GM20000 (cell line): ENCODE data around the gene PIK3CD.

ENCODE experiments used
- DNase-seq: peaks from one replicate; pipeline ENCODE4 v3.0.0; 2012; ENCODE audit warnings: low spot score
- CTCF ChIP-seq: IDR thresholded peaks from 2 replicates; pipeline ENCODE4 v1.5.1; 2012; ENCODE audit warnings: mild to moderate bottlenecking, control low read depth; ENCODE audit errors: extremely low read depth, missing control alignments

PIK3CD gene

GRCh38 chr1:9691108-9691445 is 39.5 kb downstream of the PIK3CD start:
- no peak for TF ChIP-seq CTCF
- DNase-seq = no peak

DNA sequence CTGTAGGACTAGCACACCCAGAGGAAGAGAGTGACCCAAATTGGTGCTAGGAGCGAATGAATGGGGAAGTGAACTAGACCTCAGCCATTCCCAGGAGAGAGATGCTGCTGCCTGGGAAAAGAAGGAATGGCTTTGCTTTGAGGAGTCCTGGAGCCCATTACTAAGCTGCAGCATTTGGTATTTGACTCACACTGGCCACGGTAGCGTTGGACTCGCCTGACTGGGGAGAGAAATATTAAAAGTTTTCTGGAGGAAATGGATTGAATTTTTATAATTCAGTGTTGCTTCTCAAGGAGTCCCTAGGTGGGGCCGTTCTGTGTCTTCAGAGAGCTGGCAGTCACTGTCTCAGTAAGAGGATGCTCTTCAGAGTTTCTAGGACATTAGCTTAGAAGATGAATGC is 40.2 kb downstream of the PIK3CD start:
- TF ChIP-seq CTCF = no peak
- DNase-seq = no peak

DNA sequence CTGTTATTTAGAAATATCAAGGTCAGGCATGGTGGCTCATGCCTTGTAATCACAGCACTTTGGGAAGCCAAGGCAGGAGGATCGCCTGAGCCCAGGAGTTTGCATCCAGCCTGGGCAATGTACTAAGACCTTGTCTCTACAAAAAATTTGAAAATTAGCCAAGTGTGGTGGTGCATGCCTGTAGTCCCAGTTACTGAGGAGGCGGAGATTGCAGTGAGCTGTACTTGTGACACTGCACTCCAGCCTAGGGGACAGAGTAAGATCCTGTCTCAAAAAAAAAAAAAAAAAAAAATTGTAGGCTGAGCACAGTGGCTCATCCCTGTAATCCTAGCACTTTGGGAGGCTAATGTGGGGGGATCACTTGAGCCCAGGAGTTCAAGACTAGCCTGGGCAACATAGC is 45.3 kb downstream of the PIK3CD start:
- no peak for DNase-seq
- TF ChIP-seq CTCF = no peak

- no peak for TF ChIP-seq CTCF
- DNase-seq = no peak
Observed at GRCh38 chr1:9699361-9699760, 47.8 kb downstream of the PIK3CD start.

GRCh38 chr1:9700340-9700739 is 48.8 kb downstream of the PIK3CD start:
- no peak for TF ChIP-seq CTCF
- DNase-seq = no peak

- TF ChIP-seq CTCF = no peak
- no peak for DNase-seq
Observed at GRCh38 chr1:9701665-9702064, 50.1 kb downstream of the PIK3CD start.

GRCh38 chr1:9703165-9703509 is 51.6 kb downstream of the PIK3CD start:
- TF ChIP-seq CTCF = no peak
- no peak for DNase-seq
